ENCODE measurements around the gene GRID2. TPM values are rescaled to one million over a fixed set of nuclear protein-coding genes. Genes with fewer than 3 reads are reported as not detected.

The GRID2 gene
- polyA plus RNA-seq, 1 donor (not counting 4 experiments of a cell fraction or from before 2014, with no cell fraction given) = not detected

DNA sequence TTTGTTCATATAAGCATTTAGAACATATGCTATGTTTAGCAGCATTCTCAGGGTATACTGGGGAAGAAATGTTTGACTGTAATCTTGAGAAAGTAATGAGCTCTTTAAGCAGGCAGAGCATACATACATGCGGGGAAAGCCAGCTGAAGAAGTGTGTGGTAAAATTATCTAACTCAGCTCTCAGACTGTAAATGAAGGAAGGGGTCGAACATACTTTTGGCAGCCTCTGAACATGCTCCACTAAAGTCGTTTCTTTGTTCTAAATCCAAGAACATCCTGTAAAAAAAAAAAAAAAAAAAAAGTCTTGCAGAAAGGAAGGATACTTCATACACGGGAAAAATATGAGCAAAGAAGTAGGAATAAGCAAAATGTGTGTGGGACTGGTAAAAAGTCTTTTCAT, 224.8 kb downstream of the GRID2 start:
- Histone ChIP-seq H3K27ac (ENCODE audit: control insufficient read depth, insufficient read depth, low read length) (no peak overlapping the region), H3K9ac (ENCODE audit: control insufficient read depth, extremely low read depth, insufficient read depth, low read length) (no peak overlapping the region), H3K79me2 (ENCODE audit: control insufficient read depth, insufficient read depth, low read length) (no peaks in the 10 kb centered on the region), H4K20me1 (ENCODE audit: control insufficient read depth, extremely low read depth, insufficient read depth, low read length) (no peaks in the 10 kb centered on the region), H3K4me1 (ENCODE audit: control insufficient read depth, extremely low read depth, insufficient read depth, low read length) (no peaks in the 10 kb centered on the region), H3K4me2 (ENCODE audit: control insufficient read depth, extremely low read depth, insufficient read depth, low read depth, low read length) (no peak overlapping the region), H3K27me3 (ENCODE audit: control insufficient read depth, extremely low read depth, insufficient read depth, low read length) (no peaks in the 10 kb centered on the region), H3K9me1 (ENCODE audit: control insufficient read depth, extremely low read depth, insufficient read depth, low read length) (no peaks in the 10 kb centered on the region), H2AFZ (ENCODE audit: control insufficient read depth, low read length) (peak overlapping the region; percentile 51), H3K36me3 (ENCODE audit: control insufficient read depth in 2 of 2, extremely low read depth in 1 of 2, insufficient read depth in 2 of 2, low read length in 2 of 2) (no peaks in the 10 kb centered on the region), H3K4me3 (ENCODE audit: control insufficient read depth in 2 of 3, extremely low read depth in 1 of 3, insufficient read depth in 2 of 3, low read depth in 1 of 3, low read length in 3 of 3) (no peak overlapping the region), H3K9me3 (ENCODE audit: control insufficient read depth, low read depth, low read length) (no peaks in the 10 kb centered on the region)
- dilution Hi-C loops (cut with MboI; ENCODE audit: extremely low pct_ligation_motif_present, low sequenced_read_pairs) = no loop called here
- TF ChIP-seq EZH2 (IDR thresholded peaks at IDR 0.05; ENCODE audit: low read length) = no peak
- TF ChIP-seq, protein P1, sequence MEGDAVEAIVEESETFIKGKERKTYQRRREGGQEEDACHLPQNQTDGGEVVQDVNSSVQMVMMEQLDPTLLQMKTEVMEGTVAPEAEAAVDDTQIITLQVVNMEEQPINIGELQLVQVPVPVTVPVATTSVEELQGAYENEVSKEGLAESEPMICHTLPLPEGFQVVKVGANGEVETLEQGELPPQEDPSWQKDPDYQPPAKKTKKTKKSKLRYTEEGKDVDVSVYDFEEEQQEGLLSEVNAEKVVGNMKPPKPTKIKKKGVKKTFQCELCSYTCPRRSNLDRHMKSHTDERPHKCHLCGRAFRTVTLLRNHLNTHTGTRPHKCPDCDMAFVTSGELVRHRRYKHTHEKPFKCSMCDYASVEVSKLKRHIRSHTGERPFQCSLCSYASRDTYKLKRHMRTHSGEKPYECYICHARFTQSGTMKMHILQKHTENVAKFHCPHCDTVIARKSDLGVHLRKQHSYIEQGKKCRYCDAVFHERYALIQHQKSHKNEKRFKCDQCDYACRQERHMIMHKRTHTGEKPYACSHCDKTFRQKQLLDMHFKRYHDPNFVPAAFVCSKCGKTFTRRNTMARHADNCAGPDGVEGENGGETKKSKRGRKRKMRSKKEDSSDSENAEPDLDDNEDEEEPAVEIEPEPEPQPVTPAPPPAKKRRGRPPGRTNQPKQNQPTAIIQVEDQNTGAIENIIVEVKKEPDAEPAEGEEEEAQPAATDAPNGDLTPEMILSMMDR (optimal IDR thresholded peaks at IDR 0.05 in 1 of 3, IDR thresholded peaks at IDR 0.05 in 1 of 3, conservative IDR thresholded peaks at IDR 0.05 in 1 of 3; ENCODE audit: extremely low read depth in 1 of 3, insufficient read depth in 2 of 3, low read length in 3 of 3) = no peak
- FAIRE-seq (no peak), DNase-seq (ENCODE audit: low read depth, low spot score) (no peak)

DNA sequence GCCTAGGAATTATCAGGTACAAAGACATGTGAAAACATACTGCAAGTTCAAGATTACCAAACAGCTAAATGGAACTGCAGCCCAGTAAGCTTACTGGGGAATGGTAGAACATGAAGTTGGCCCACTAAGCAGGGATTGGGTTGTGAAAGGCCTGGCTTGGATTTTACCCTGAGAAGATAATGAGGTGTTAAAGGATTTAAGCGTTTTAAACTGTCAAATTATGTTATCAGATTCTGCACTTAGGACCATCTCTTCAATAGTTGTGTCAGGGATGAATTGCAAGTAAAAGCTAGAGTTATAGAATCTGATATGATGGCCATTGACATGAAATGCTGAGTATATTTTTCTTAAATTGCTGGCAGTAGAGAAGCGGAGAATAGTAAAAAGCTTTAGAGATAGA, 225.7 kb downstream of the GRID2 start:
- Histone ChIP-seq H3K4me3 (ENCODE audit: control insufficient read depth in 2 of 3, extremely low read depth in 1 of 3, insufficient read depth in 2 of 3, low read depth in 1 of 3, low read length in 3 of 3) (no peak overlapping the region), H2AFZ (ENCODE audit: control insufficient read depth, low read length) (no peak overlapping the region), H3K9me1 (ENCODE audit: control insufficient read depth, extremely low read depth, insufficient read depth, low read length) (no peaks in the 10 kb centered on the region), H3K27me3 (ENCODE audit: control insufficient read depth, extremely low read depth, insufficient read depth, low read length) (no peaks in the 10 kb centered on the region), H3K79me2 (ENCODE audit: control insufficient read depth, insufficient read depth, low read length) (no peaks in the 10 kb centered on the region), H3K4me2 (ENCODE audit: control insufficient read depth, extremely low read depth, insufficient read depth, low read depth, low read length) (no peak overlapping the region), H3K9me3 (ENCODE audit: control insufficient read depth, low read depth, low read length) (no peaks in the 10 kb centered on the region), H3K36me3 (ENCODE audit: control insufficient read depth in 2 of 2, extremely low read depth in 1 of 2, insufficient read depth in 2 of 2, low read length in 2 of 2) (no peaks in the 10 kb centered on the region), H3K27ac (ENCODE audit: control insufficient read depth, insufficient read depth, low read length) (no peak overlapping the region), H3K9ac (ENCODE audit: control insufficient read depth, extremely low read depth, insufficient read depth, low read length) (no peak overlapping the region), H4K20me1 (ENCODE audit: control insufficient read depth, extremely low read depth, insufficient read depth, low read length) (no peaks in the 10 kb centered on the region), H3K4me1 (ENCODE audit: control insufficient read depth, extremely low read depth, insufficient read depth, low read length) (no peaks in the 10 kb centered on the region)
- dilution Hi-C loops (cut with MboI; ENCODE audit: extremely low pct_ligation_motif_present, low sequenced_read_pairs) = no loop called here
- TF ChIP-seq EZH2 (IDR thresholded peaks at IDR 0.05; ENCODE audit: low read length) = no peak
- TF ChIP-seq, protein P1 (optimal IDR thresholded peaks at IDR 0.05 in 1 of 3, IDR thresholded peaks at IDR 0.05 in 1 of 3, conservative IDR thresholded peaks at IDR 0.05 in 1 of 3; ENCODE audit: extremely low read depth in 1 of 3, insufficient read depth in 2 of 3, low read length in 3 of 3) = no peak
- FAIRE-seq = no peak
- no peak for DNase-seq (ENCODE audit: low read depth, low spot score)
